SH-SY5Y (cell line): Measurements from ENCODE around the gene TMEM263.

Experiments used
- GATA2 ChIP-seq: IDR thresholded peaks from 2 replicates; pipeline ENCODE4 v1.6.1; 2011; ENCODE audit warnings: mild to moderate bottlenecking, low read depth, low read length
- GATA3 ChIP-seq: IDR thresholded peaks from 2 replicates; pipeline ENCODE4 v1.6.1; 2011; ENCODE audit warnings: low read depth, mild to moderate bottlenecking, low read length, moderate library complexity

GRCh38 chr12:106980944-106981343 is 25.2 kb downstream of the TMEM263 start:
- TF ChIP-seq GATA3 (no peak), GATA2 (no peak)
